ENCODE results near the gene PDGFRB.

Gene PDGFRB

DNA sequence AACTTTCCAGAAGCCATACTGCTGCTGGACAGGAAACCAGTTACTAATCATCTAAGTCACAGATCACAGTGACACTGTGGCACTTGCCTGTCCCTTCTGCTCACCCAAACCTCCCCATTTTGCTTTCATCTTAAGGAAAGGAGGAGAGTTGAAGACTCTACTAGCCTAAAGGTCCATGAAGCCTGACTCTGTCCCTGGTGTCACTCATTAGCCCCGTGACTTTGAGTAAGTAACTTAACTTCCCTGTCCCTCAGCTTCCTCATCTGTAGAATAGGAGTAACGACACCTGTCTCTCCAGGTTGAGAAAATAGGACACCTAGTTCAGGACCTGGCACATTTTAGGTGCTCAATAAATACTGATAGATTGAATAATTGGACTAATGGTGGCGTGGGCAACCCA lies 33.7 kb upstream of the PDGFRB start:
- no peak overlapping the region for H3K4me3 ChIP-seq (ENCODE audit: low read depth, low read length)
- no peak for DNase-seq (ENCODE audit: low read depth)
- TF ChIP-seq, protein P1, sequence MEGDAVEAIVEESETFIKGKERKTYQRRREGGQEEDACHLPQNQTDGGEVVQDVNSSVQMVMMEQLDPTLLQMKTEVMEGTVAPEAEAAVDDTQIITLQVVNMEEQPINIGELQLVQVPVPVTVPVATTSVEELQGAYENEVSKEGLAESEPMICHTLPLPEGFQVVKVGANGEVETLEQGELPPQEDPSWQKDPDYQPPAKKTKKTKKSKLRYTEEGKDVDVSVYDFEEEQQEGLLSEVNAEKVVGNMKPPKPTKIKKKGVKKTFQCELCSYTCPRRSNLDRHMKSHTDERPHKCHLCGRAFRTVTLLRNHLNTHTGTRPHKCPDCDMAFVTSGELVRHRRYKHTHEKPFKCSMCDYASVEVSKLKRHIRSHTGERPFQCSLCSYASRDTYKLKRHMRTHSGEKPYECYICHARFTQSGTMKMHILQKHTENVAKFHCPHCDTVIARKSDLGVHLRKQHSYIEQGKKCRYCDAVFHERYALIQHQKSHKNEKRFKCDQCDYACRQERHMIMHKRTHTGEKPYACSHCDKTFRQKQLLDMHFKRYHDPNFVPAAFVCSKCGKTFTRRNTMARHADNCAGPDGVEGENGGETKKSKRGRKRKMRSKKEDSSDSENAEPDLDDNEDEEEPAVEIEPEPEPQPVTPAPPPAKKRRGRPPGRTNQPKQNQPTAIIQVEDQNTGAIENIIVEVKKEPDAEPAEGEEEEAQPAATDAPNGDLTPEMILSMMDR (conservative IDR thresholded peaks at IDR 0.05; ENCODE audit: low read depth, low read length), result no peak

DNA sequence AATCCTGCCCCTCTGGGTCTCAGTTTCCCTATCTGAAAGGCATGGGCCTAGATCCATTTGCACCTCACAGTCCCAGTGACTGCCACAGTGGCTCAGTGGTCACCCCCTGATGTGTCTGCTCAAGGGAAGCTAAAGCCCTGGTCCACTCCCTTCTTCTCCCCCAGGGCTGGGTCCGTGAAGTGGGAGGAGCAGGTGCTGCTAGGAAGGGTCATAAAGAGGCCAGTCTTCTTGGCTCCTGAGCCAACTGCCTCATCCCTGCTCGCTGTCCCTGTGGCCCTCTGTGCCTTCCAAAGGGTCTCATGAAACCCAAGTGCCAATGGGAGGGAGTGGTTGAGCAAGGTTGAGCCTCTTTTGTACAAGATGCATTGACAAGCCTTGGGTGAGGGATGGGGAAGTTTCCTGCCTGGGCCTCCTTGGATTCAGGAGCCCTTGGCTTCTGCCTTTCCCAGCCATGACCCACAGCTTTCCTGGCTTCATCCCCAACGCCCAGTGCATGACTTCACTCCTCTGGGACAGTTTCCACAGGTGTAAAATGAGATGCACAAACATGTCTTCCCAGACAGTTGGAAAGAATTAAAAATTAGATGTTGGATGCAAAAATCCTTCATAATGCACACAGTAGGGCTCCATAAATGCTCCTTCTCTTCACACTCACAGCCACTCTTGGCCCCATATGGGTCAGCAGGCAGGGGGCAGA lies 32.6 kb upstream of the PDGFRB start:
- DNase-seq (ENCODE audit: low read depth), result no peak
- TF ChIP-seq, protein P1 (conservative IDR thresholded peaks at IDR 0.05; ENCODE audit: low read depth, low read length), result no peak
- H3K4me3 ChIP-seq (ENCODE audit: low read depth, low read length), result no peak overlapping the region

DNA sequence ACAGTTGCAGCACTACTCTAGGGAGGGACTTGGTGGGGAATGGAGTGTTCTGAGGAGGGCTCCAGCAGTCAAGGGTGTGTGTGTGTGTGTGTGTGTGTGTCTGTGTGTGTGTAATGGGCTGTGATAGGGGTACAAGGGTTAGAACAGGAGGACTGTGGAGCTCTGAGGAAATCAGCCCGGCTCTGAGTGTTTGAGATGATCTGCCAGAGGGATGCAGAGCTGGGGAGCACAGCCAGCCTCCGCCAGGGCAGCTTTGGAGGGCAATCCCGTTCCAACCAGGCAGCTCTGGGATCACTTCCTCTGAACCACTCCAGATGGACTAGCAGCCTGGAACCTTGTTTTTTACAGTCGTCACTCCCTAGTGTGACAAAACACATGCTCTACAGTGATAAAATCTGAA lies 31.3 kb upstream of the PDGFRB start:
- TF ChIP-seq, protein P1 (conservative IDR thresholded peaks at IDR 0.05; ENCODE audit: low read depth, low read length), result no peak
- H3K4me3 ChIP-seq (ENCODE audit: low read depth, low read length), result no peak overlapping the region
- DNase-seq (ENCODE audit: low read depth), result no peak

DNA sequence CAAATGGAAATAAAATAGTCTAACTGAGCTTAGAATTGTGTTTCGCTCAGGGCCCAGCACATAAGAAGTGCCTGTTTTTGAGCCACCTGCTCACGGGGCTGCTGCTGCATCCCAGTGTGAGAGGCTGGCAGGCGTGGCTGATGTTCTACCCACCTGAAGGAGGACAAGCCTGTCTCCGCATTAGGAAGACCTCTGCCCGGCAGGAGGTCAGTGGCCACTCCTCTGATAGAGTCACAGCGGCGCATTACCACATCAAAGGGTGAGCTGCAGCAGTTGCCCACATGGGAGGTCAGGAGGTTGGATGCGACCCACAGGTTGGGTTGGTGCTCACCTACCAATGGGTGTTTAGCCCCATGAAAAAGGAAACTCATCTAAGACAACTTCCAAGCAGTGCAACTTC lies 30.5 kb upstream of the PDGFRB start:
- DNase-seq (ENCODE audit: low read depth), result no peak
- no peak overlapping the region for H3K4me3 ChIP-seq (ENCODE audit: low read depth, low read length)
- TF ChIP-seq, protein P1 (conservative IDR thresholded peaks at IDR 0.05; ENCODE audit: low read depth, low read length), result no peak

DNA sequence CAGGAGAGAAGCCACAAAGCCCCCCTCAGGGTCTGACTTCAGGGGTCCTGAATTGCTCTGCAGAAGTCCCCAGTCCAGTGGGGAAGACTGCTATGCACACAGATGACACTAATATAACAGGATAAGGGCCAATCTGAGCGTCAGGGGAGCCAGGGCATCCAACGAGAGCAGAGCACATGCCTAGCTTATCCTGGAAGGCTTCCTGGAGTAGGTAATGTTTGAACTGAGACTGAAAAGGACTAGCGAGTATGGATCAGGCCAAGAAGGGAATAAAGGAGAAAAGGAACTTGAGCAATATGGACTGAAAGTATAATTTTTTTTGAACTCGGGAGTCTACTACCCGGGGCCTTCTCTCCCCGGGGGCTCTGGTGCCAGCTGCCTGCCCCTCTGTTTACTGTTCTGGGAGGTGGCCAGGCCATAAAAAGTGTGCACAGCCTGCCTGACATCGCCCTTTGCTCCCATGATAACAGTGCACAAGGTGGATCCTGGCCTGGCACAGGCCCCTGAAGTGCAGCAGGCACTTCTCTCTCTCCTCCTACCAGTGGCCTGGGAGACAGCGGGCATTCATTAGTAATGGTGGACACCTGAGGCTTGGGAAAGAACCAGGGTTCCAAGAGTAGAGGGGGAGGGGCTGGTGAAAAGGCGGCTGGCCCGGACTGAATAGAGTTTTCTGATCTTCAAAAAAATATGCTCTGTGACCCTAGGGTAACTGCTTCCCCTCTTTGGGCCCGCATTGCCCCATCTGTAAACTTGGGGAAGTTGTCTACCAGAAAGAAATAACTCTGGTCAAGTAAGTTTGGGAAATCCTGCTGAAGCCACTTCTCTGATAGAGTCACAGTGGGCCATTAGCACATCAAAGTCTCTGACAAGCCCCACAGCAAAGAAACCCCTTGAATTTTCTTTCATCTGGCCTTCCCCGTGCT lies 29.6 kb upstream of the PDGFRB start:
- no peak overlapping the region for H3K4me3 ChIP-seq (ENCODE audit: low read depth, low read length)
- no peak for DNase-seq (ENCODE audit: low read depth)
- TF ChIP-seq, protein P1 (conservative IDR thresholded peaks at IDR 0.05; ENCODE audit: low read depth, low read length), result no peak

DNA sequence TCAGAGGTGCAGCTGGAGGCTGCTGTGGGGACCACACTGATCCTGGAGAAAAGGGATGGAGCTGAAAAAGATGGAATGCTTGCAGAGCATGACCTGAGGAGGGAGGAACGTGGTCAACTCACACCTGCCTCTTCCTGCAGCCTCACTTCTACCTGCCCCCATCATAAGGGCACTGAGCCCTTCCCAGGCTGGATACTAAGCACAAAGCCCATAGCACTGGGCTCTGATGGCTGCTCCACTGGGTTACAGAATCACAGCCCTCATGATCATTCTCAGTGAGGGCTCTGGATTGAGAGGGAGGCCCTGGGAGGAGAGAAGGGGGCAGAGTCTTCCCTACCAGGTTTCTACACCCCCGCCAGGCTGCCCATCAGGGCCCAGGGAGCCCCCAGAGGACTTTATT lies 28.4 kb upstream of the PDGFRB start:
- TF ChIP-seq, protein P1 (conservative IDR thresholded peaks at IDR 0.05; ENCODE audit: low read depth, low read length), result no peak
- H3K4me3 ChIP-seq (ENCODE audit: low read depth, low read length), result no peak overlapping the region
- DNase-seq (ENCODE audit: low read depth), result no peak
